GM21717 (cell line): Measurements from ENCODE around the gene MT1X.
"Not testable (repeated sequence)": the region's sequence is repeated elsewhere in the genome, so short reads cannot be mapped to it uniquely, and the experiment has no call there.

ENCODE experiments used
- ATAC-seq: cut with Tn5 transposase; IDR thresholded peaks from one replicate; pipeline ENCODE4 v1.9.1; 2021; ENCODE audit warnings: mild to moderate bottlenecking, moderate library complexity; ENCODE audit not compliant: unreplicated experiment

MT1X gene

DNA sequence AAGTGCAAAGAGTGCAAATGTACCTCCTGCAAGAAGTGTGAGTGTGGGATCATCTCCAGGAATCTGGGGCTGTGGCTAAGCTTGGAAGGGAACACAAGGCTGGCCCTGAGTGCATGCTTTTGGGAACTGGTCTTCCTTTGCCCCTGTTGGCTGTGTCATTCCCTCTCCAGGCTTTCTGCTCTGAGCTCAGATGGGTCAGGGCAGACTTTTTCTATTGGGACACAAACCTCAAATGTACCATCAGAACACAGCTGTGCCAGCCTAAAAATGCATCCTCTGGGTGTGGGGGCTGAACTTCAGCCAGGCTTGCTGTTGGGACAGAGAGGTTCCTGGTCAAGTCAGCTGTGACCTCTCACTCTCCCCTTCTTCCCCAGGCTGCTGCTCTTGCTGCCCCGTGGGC, 29.7 kb upstream of the MT1X start:
- ATAC-seq = no peak

DNA sequence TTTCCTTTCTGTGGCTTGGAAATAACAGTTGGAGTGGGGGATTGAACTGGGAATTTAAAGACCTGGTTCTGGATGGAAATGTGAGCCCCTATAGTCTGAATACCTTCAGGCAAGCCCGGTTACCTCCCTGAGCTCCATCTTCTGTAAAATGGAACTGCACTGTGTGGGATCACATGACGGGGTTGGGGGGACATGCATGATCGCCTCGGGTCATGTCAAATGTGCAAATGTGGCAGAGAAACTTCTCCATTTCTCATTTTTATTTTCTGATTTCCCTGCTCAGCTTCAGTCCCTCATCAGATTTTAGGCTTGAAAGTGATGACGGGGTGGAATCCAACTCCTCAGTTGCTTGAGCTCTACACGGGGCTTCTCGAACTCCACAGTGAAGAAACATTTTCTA, 29.1 kb upstream of the MT1X start:
- ATAC-seq = no peak

DNA sequence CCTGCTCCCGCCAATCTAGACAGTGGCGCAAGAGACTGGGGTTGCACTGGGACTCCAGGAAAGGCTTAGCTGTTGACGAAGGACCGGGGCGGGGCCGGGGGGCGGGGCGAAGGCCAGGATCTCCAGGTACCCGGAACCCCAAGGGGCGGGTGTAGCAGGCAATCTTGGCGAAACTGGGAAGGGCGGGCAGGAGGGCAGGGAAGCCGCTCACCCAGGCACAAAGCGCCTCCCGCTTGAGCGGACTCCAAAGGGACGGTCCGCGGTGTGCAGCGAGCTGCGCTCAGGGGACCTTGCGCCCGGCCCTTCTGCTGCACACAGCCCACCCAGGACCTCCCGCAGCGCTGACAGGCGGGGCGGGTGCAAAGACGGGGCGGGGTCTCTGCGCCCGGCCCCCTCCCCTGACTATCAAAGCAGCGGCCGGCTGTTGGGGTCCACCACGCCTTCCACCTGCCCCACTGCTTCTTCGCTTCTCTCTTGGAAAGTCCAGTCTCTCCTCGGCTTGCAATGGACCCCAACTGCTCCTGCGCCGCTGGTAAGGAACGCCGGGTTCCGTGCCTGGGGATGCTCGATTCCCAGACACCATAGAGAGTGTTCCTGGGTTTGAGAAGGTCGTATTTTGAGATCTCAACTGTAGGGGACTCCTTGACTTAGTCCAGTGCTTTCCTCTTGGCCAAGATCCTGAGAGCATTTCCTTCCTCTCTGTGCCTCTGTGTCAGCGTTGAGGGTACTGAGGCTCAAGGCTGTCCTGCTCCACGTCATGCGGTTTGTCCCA, 24.5 kb upstream of the MT1X start, which contains the start of gene MT1F:
MT1F (plus strand) TSS at position 405 of the 772 bp plus-strand sequence; CDS start at position 505, 100 bp downstream.
- peak; percentile 52 for ATAC-seq

DNA sequence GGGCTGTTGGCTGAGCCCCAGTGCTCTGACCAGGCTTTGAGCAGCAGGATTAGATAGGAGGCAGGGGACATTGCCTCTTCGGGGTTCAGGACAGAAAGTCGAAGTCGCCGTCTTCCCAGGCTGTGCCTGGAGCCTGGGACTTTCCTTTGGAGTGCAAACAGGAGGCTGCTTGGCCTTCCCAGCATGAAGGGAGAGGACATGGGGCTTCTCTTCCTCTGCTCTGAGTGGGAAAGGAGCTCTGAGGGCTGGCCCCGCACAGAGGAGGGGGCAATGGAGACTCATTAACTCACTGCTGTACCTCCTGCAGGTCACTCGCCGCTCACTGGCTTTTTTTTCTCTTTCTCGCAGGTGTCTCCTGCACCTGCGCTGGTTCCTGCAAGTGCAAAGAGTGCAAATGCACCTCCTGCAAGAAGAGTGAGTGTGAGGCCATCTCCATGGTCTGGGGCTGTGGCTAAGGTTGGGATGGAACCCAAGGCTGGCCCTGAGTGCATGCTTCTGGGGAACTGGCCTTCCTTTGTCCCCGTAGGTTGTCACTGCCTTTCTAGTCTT, 23.9 kb upstream of the MT1X start:
- ATAC-seq = no peak

DNA sequence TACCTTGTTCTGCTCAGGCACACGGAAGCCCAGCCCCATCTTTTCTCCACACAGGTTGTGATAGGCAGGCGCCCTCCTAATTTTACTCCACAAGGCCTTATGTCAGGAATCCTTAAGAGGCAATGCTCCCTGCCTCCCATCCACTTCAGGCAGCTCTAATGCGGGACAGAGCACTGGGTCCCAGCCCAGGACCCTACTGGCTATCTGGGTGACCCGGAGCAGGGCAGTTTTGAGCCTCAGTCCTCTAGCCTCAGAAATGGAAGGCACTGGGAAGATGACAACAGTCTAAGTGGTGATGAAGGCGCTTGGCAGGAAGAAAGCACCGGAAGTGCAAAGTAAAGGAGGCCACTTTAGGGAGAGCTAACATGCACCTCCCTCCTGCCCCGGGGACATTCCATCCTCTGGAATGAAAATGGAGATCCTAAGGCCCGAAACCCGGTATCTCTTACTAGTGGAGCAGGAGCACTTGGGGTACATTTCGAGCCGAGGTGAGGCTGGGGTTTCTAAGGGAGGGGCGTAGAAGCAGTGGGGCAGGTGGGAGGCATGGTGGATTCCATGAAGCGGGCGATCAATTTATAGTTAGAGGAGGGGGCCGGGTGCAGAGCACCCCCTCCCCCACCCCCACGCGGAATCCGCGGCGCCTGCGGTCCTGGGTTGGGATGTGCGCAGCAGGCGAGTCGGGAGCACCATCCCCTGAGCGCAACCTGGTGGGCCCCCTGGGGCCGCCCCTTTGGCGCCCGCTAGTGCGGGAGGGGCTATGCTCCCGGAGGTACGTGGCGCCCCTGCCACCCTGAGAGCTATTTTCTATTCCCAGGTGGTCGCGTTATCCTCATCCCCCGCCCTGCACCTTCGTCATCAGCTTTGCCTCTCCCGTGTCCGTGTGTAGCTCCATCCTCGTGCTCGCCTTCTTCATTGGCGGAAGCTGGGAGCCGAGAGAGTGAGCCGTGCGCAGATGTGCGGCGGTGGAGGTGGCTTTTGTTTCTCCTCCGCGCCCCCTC, 19.6 kb upstream of the MT1X start:
- ATAC-seq = no peak

DNA sequence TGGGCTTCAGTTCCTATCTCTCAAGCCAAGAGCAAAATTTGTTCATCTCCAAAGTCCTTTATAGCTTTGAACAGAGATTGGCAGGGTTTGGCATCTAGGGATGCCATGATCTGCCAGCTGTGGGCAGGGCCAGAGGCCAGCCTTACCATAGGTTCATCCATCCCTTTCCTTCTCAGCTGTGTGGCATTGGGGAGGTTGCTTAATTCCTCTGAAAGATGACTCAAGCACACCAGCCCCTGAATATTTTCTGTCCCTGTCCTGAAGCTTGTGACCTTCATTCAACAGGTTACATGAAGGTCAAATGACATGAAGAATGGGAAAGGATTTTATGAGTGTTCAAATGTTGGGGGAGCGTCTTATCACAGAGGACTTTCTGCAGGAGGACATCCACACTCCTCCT, 17.8 kb upstream of the MT1X start:
- no peak for ATAC-seq

DNA sequence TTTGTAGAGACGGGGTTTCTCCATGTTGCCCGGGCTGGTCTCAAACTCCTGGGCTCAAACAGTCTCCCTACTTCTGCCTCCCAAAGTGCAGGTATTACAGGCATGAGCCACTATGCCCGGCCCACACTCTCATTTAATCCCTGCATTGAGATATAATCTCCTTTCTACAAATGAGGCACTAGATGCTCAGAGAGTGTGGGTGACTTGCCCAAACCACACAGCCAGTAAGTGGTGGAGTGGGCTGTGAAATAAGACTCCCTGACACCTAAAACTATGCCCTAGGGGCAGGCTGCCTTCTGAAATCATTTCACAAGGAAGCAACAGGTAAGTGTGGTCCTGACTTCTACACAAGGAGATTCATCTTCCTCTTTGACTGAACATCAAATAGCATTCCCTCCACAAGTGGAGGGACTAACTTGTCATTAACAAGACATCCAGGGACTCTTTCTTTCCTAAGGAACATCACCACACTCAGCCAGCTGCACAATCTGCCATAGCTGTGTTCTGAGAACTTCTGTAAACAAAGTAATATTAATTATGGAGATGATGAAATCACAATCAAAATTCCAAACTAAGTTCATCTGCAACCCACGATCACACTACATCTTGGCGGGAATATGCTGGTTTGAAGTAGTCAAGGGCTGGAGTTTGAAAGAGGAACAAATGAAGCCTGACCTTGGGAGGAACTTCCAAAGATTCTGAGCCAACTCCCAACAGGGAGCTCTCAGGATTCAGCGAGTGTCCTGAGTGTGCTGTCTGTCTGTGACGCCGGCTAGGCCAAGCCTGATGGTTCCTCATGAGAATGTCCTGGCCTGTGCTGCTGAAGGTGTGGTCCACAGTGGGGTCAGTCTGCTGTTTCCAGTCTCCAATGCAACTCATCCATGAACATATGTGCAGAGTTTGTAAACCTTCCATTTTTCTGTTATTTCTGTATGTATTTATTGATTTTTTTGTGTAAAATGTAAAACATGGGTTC, 16.7 kb upstream of the MT1X start:
- ATAC-seq = not testable (repeated sequence)

DNA sequence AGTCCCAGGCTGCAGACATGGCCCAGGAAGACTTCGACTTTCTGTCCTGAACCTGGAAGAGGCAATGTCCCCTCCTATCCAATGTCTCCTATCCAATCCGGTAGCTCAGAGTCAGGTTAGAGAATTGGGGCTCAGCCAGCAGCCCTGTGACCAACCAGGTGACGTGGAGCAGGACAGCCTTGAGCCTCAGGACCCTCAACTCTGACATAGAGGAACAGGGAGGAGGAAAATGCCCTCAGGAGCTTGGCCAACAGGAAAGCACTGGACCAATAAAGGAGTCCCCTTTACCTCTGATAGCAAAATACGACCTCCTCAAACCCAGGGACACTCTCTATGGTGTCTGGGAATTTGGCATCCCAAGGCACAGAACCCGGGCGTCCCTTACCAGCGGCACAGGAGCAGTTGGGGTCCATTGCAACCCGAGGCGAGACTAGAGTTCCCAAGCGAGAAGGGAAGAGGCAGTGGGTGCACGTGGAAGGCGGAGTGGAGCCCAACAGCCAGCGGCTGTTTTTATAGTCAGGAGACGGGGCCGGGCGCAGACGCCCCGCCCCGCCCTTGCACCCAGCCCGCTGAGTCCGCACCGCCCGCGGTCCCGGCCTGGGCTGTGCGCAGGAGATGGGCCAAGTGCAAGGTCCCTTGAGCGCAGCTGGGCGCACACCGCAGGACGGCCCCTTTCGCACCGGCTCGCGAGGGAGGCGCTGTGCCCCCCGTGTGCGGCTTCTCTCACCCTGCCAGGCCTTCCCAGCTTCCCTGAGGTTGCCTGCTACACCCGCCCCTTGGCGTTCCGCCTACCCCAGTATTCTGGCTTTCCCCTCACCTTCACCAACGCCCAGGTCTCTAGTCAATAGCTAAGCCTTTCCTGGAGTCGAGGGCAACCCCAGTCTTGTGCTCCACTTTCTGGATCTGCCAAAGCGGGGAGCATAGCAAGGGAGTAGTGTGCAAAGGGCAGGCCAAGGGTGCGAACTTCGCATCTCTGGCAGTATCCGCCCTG, 14.4 kb upstream of the MT1X start, which contains the start of gene MT1G:
MT1G (minus strand) TSS at position 485 of the 991 bp plus-strand sequence; CDS start at position 413, 72 bp downstream.
- ATAC-seq = no peak

DNA sequence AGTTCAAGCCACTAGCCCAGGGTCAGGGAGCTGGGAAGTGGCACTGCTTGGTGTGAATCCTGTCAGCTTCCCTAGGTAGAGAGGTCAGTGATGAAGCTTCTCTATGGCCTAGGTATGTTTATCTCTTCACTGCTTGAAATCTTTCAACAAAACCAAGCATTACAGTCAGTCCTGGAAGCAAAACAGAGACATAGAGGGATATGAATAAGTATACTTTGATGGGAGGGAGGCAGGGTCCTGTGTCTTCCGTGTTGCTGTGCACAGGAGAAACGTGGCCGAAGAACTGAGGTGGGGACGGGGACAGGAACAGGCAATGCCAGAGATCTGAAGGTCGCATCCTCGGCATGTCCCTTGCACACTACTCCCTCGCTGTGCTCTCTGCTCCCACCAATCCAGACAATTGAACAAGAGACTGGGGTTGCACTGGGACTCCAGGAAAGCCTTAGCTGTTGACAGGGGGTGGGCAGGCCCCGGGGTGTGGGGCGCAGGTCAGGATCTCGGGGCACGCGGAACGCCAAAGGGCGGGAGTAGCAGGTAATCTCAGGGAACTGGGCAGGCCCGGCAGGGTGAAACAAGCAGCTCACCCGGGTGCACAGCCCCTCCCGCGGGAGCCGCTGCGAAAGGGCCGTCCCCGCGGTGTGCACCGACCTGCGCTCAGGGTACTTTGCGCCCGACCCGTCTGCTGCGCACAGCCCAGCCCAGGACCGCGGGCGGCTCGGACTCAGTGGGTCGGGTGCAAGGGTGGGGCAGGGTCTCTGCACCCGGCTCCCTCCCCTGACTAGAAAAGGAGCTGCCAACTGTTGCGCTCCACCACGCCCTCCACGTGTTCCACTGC, 13.0 kb upstream of the MT1X start, which contains the start of gene MT1H:
MT1H (plus strand) TSS at position 810 of the 835 bp plus-strand sequence. CDS start 71 bp downstream, outside the sequence.
- no peak for ATAC-seq

DNA sequence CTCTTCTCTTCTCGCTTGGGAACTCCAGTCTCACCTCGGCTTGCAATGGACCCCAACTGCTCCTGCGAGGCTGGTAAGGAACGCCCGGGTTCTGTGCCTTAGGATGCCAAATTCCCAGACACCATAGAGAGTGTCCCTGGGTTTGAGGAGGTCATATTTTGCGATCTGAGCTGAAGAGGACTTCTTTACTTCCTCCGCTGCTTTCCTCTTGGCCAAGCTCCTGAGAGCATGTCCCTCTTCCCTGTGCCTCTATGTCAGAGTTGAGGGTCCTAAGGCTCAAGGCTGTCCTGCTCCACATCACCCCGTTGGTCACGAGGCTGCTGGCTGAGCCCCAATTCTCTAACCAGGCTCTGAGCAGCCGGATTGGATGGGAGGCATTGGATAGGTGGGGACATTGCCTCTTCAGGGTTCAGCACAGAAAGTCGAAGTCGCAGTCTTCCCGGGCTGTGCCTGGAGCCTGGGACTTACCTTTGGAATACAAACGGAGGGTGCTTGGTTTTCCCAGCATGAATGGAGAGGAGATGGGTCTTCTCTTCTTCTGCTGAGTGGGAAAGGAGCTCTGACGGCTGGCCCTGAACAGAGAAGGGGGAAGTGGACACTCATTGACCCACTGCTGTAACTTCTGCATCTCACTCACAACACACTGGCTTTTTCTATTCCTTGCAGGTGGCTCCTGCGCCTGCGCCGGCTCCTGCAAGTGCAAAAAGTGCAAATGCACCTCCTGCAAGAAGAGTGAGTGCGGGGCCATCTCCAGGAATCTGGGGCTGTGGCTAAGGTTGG, 12.2 kb upstream of the MT1X start:
- ATAC-seq = no peak

DNA sequence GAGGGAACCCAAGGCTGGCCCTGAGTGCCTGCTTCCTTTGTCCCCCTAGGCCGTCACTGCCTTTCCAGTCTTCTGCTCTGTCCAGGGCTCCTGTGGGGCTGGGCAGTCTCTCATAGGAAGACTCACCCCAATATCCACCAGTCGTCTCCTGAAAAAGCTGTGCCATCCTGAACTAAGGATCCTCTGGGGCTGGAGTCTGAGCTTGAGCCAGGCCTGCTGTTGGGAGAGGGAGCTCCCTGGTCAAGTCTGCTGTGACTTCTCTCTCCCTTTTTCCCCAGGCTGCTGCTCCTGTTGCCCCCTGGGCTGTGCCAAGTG, 11.7 kb upstream of the MT1X start:
- ATAC-seq = no peak

DNA sequence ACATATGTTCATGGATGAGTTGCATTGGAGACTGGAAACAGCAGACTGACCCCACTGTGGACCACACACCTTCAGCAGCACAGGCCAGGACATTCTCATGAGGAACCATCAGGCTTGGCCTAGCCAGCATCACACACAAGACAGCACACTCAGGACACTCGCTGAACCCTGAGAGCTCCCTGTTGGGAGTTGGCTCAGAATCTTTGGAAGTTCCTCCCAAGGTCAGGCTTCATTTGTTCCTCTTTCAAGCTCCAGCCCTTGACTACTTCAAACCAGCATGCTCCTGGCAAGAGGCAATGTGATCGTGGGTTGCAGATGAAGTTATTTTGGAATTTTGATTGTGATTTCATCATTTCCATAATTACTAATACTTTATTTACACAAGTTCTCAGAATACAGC, 10.6 kb upstream of the MT1X start:
- not testable (repeated sequence) for ATAC-seq

DNA sequence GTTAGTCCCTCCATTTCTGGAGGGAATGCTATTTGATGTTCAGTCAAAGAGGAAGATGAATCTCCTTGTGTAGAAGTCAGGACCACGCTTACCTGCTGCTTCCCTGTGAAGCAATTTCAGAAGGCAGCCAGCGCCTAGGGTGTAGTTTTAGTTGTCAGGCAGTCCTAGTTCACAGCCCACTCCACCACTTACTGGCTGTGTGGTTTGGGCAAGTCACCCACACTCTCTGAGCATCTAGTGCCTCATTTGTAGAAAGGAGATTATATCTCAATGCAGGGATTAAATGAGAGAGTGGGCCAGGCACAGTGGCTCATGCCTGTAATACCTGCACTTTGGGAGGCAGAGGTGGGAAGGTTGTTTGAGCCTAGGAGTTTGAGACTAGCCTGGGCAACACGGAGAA, 10.1 kb upstream of the MT1X start:
- ATAC-seq = not testable (repeated sequence)

DNA sequence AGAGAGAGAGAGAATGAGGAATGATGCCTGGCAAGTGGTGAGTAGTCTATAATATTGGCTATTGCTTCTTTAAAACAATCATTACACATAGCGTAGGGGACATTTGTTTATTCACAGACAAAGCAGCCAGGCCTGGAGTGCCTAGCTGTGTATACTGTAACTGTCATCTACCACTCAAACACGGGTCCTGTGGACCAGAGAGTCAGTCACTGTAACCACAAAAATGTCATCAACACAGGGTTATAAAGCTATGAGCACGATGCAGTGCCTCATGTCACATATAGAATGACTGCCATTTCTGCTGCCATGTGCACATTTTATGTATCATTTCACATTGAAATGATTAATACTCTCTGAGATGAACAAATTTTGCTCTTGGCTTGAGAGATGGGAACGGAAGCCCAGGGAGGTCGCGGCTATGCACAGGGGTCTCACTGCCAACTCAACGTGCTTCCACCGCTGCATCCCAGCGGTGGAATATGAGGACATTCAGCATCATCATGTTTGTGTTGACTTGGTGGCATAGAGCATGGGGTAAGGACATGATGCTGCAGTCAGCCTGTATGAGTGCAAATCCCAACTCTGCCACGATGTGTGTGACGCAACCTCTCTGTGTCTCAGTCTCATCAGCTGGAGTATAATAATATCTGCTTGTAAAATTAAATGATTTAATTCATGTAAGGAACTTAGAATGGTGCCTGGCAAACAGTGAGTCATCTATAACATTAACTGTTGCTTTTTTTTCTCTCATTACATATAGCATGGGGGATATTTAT, 9.3 kb upstream of the MT1X start:
- ATAC-seq = no peak

DNA sequence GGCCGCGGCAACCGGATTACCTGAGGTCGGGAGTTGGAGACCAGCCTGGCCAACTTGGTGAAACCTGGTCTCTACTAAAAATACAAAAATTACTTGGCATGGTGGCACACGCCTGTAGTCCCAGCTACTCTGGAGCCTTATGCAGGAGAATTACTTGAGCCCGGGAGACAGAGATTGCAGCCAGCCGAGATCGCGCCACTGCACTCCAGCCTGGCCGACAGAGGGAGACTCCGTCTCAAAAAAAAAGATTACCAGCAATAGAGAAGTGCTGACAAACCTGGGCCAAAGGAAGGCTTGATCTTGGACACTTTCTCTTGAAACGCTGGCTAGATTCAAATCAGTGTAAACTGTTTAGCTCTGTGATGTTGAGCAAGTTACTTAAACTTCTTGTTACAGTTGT, 8.3 kb upstream of the MT1X start:
- no peak for ATAC-seq

DNA sequence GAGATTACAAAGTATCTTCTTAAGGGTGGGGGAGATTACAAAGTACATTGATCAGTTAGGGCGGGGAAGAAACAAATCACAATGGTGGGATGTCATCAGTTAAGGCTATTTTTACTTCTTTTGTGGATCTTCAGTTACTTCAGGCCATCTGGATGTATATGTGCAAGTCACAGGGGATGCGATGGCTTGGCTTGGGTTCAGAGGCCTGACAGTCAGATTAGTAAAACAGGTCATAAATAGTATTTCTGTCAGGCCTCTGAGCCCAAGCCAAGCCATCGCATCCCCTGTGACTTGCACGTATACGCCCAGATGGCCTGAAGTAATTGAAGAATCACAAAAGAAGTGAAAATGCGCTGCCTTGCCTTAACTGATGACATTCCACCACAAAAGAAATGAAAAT, 7.7 kb upstream of the MT1X start:
- not testable (repeated sequence) for ATAC-seq
